GDM1 (cell line): ENCODE measurements around the gene FGG.

ENCODE experiments used
- DNase-seq: peaks from one replicate; lab custom pipeline; 2025; lab: John Stamatoyannopoulos, UW

Gene FGG

DNA sequence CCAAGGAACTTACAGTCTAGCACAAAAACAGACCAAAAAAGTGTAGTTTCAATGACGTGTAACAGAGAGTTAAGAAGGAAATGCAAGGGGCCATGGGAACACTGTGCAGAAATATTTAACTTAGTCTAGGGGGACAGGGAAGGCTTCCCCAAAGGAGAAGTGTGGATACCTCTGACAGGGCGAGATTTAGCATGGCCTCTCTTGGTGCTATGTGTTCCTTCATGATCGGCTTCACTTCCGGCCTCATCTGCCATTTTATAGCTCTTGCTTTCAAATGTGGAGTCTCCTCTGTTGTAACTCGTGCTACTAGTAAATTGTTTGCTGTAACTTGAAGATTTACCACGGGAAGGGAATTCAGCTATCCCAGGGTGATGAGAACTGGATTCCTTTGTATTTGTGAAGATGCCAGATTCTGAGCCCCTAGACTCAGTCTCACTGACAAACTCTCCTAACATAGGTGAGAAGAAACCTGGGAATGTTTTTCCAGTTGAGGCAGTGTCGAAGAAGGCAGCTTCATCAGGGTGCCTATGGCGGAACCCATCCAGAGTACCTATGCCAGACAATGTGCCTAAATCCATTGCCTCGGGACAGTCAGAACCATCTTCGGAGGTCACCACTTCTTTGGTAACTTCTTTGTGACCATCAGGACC is 27.0 kb downstream of the FGG start:
- no peak for DNase-seq

DNA sequence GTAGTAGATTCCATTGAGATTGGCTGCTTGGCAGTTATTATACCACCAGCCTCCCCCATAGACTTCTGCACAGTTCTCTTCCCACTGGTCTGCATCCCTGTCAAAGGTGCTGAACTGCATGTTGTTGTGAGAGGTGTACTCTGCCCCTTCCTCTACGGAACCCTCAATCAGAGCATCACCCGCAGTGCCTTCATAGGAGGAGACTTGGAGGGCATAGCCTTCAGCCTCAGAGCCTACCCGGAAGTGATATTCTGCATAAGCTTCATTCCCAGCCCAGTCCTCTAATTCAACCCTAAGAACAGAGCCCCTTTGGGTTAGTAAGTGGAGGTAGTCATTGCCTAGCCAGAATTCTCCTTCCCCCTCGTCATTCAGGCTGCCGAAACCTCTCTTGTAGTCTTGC is 28.2 kb downstream of the FGG start:
- no peak for DNase-seq

DNA sequence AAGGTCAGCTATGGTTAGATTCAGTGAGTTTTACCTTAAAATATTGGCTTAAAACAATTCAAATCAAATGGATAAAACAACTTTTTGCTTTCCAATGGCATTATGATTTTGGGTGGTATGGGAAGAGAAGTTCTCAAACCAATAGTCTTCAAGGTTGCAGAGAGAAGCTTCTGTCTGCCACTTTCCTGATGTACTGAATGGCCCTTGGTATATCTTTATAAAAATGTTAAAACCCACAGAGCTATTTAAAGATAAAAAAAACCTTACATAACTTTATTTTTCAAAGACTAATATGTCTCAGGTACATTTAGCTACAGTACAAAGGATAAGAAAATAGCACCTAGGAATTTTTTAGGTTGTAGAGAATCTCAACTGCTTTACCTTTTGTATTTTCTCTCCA is 28.8 kb downstream of the FGG start:
- DNase-seq, result no peak

DNA sequence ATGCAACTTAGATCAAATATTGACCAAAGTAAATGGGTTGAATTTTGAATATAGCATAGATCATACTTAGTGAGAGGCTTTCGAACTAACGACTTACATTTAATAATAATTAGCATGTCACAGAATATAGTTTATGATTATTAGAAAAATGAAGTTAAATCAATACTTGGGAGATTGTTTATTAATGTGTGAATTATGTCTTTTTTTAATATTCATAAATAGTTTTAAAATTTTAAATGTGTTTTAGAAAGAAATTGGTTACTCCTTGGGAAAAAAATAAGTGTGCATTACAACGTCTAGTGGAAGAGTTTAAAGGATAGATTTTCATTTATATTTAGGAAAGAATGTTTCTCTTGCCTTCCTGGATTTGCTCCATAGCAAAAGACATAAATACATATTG is 29.2 kb downstream of the FGG start:
- no peak for DNase-seq

DNA sequence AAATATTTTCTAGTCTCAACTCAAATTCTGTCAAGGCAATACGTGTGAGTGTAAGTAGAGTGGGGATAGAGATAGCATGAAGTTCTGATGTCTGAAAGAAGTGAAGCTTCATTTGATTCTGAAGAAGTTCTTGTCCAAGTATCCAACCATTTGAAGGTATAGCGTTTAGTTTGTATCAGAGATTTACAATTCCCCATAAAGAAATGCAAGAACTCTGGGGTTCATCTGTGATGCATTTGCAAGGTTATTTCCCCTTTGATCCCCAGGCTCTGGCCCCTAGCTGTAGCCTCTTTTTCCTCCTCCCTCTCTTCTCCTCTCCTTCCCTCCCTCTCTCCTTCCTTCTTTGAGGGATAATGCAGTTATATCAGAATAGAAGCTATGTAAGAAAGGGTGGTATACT is 29.7 kb downstream of the FGG start:
- no peak for DNase-seq

DNA sequence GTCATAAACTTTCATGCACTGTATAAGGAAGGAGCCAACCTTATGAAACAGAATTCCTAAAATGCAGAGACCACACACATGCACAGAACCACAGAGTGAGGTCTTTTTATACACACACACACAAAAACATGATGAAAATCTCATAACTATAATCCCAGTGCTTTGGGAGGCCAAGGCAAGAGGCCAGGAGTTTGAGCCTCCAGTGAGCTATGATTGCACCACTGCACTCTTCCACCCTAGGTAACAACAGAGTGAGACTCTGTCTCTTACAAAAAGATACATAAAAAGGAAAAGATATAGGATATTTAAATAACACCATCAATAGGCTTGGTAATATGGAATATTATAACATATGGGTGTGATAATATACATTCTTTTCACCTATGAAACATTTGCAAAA is 32.5 kb downstream of the FGG start:
- no peak for DNase-seq

DNA sequence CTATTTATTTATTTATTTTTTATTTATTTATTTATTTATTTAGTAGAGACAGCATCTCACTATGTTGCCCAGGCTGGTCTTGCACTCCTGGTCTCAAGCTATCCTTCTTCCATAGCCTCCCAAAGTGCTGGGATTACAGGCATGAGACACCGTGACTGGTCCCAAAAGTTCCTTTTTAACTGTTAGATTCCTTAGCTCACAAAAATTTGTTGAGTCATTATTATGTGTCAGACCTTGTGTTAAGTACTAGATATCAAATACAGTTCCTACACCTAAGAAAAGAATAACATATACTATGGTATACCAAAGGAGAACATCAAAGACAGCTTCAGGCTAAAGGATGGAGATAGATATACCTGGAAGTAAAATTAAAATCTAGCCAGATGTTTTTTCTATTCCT is 33.5 kb downstream of the FGG start:
- no peak for DNase-seq

DNA sequence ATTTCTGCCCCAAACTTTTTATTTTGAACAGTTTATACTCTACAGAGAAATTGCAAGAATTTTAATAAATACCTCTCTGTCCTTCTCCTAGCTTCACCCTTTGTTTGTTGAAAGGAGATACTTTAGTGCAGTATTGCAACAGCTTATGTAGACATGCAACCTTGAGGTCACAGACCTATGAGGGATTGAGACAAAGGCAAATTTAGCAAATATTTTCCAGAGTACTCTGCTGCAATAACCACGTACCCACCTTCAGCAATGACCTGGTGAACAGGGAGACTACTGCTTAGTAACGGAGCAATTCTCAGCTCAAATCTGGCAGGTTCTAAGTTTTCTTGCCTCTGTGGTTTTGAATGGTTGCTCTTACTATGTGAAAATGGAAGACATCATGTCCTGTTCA is 35.1 kb downstream of the FGG start:
- no peak for DNase-seq

DNA sequence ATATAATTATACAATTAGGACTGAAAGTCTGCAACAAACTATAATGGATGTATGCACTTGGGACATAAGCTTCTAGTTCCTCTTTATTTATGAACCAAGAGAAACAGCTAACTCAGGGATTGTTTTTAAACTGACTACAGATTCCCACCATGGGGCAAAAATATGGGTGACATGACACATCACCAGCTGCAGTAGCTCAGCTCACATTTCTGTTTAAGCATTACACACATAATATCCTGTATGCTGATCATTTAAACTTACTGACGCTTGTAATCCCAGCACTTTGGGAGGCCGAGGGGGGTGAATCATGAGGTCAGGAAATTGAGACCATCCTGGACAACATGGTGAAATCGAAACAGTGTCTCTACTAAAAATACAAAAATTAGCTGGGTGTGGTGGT is 38.1 kb downstream of the FGG start:
- no peak for DNase-seq

DNA sequence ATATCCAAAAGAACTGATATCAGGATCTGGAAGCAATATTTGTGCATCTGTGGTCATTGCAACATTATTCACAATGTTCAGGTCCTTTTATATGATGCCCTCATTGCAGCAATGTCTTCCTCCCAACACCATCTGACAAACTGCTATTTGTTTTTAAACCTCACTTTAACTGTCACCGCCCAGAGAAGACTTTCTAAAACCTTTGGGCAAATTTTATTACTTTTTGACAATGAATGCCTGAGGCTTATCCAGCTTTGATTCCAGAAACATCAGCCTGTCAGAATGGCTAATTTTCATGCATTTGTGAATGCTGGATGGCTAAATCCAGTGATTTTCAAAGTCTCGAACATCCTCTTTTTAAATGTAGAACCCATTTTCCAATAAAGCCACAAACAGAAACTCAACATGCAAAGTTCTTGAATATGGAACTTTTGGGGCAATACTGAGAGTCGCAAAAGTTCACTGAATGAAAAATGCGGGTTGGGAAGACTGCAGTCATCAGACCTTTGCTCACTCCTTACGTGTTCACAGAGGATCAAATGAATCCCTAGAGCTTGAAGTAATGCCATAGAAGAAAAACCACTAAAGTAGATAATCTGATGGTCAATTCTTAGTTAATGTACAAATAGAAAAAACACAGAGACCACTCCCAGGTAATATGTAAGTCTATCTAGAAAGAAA is 39.1 kb downstream of the FGG start:
- DNase-seq, result no peak

DNA sequence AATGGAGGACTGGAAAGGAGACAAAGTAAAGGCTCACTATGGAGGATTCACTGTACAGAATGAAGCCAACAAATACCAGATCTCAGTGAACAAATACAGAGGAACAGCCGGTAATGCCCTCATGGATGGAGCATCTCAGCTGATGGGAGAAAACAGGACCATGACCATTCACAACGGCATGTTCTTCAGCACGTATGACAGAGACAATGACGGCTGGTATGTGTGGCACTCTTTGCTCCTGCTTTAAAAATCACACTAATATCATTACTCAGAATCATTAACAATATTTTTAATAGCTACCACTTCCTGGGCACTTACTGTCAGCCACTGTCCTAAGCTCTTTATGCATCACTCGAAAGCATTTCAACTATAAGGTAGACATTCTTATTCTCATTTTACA is 42.9 kb downstream of the FGG start:
- no peak for DNase-seq

DNA sequence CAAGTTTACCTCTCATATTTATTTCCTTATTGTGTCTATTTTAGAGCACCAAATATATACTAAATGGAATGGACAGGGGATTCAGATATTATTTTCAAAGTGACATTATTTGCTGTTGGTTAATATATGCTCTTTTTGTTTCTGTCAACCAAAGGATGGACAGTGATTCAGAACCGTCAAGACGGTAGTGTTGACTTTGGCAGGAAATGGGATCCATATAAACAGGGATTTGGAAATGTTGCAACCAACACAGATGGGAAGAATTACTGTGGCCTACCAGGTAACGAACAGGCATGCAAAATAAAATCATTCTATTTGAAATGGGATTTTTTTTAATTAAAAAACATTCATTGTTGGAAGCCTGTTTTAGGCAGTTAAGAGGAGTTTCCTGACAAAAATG is 43.4 kb downstream of the FGG start:
- DNase-seq, result no peak

DNA sequence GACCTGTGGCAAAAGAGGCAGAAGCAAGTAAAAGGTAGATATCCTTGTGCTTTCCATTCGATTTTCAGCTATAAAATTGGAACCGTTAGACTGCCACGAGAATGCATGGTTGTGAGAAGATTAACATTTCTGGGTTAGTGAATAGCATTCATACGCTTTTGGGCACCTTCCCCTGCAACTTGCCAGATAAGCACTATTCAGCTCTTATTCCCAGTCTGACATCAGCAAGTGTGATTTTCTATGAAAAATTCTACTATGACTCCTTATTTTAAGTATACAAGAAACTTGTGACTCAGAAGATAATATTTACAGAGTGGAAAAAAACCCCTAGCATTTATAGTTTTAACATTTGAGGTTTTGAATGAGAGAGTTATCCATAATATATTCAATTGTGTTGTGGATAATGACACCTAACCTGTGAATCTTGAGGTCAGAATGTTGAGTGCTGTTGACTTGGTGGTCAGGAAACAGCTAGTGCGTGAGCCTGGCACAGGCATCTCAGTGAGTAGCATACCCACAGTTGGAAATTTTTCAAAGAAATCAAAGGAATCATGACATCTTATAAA is 45.7 kb downstream of the FGG start:
- no peak for DNase-seq

DNA sequence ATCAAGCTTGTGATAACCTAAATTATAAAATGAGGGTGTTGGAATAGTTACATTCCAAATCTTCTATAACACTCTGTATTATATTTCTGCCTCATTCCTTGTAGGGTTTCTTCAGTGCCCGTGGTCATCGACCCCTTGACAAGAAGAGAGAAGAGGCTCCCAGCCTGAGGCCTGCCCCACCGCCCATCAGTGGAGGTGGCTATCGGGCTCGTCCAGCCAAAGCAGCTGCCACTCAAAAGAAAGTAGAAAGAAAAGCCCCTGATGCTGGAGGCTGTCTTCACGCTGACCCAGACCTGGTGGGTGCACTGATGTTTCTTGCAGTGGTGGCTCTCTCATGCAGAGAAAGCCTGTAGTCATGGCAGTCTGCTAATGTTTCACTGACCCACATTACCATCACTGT is 46.8 kb downstream of the FGG start:
- DNase-seq, result no peak

DNA sequence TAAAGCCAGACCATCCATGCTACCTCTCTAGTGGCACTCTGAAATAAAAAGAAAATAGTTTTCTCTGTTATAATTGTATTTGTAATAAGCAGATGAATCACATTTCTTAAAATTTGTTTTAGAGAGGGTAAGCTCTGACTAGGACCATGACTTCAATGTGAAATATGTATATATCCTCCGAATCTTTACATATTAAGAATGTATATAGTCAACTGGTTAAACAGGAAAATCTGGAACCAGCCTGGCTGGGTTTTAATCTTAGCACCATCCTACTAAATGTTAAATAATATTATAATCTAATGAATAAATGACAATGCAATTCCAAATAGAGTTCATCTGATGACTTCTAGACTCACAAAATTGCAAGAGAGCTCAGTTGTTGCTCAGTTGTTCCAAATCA is 48.1 kb downstream of the FGG start:
- DNase-seq, result no peak

DNA sequence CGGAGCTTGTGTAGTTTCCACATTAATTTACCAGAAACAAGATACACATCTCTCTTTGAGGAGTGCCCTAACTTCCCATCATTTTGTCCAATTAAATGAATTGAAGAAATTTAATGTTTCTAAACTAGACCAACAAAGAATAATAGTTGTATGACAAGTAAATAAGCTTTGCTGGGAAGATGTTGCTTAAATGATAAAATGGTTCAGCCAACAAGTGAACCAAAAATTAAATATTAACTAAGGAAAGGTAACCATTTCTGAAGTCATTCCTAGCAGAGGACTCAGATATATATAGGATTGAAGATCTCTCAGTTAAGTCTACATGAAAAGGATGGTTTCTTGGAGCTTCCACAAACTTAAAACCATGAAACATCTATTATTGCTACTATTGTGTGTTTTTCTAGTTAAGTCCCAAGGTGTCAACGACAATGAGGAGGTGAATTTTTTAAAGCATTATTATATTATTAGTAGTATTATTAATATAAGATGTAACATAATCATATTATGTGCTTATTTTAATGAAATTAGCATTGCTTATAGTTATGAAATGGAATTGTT is 49.7 kb downstream of the FGG start, which contains the start of gene FGB:
Gene FGB (plus strand): TSS at position 315 of the 558 bp plus-strand sequence. CDS start 8 bp downstream, at position 323.
- DNase-seq, result no peak

DNA sequence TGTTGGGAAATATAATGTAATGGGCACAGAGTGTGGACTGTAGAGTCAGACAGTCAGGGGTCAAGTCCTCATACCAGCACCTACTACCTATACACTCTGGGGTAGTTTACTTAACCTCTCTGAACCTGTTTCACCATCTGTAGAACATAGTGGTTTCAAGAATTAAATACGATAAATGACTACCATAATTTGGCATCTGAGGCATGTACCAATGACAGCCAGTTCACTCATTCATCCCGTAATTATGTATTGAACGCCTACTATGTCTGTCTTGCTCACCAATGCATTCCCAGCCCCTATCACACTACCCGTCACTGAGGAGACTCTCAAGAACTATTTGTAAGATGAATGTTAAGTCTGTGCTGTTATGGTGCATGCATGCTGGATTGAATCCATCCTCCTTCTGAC is 51.6 kb downstream of the FGG start:
- DNase-seq, result no peak

DNA sequence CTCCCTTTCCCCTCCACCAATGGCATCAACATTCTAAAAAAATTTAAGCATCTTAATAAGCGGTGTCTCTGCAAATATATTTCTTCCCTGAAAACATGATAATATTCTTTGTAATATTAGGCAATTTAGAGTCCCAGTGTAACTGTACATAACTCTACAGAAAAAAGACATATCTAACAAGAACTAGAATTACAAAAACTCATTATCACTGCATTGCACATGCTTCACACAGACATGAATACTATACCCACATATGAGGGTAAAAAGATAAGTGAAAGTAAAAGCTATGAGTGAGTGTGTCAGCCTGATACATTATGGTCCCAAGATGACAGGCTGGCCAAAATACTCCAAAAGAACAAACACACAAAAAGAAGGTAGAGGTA is 52.0 kb downstream of the FGG start:
- DNase-seq, result no peak

DNA sequence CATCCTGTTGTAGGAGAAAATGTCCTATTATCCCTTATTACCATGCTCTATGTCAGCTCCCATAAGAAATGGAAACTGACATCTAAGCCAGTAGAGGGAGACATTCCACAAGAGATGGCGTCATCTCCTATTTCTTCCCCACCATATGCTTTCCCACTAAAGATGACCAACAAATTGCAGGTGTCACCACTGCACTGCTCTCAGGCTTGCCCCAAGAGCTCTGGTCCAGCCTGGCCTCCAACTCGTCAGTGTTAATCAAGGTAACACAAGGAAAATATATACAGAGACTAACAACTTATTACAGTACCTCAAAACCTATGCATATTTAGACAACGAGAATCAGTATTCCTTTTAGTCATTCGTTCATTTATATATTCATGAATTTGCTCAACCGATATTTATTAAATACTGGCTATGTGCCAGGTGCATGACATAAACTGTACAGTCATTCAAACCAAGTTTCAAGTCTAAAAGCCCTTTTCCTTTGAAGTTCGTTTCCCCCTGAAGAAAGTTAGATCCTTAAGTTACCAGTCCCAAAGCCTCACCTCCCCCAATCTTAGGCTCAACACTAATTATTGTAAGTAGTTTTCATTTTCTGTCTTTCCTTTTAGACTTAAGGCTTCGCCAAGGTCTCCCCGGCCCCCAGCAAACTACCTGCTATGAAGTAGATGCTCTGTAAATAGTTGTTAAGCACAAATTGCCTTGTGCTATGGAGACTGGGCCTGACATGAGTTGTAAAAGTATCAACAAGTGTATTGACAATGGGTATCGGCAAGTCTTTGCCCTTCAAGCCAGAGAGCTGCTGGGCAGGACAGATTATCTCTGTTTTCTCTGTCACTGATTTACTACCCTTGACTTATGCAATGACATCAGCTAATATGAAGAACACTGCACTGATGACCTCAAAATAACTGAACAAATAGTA is 52.7 kb downstream of the FGG start:
- peak; percentile 16 for DNase-seq

DNA sequence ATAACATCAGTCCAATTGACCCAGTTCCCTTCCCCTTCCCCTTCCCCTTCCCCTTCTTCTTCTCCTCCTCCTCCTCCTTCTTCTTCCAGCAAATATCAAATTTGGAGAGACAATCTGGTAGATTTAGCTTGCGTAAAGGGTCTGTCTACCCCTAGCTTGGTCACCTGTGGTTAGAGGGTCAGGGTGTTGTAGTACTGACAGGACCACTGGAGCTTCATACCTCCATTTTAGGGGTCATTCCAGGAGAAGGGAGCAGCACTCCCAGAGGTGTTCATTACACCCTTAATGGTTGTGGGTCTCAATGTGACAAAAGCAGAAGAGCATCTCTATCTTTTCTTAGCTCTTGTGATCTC is 53.3 kb downstream of the FGG start:
- no peak for DNase-seq
